GM18499 (cell line): ENCODE data around the gene FAM78B.

ENCODE experiments used
- ATAC-seq: cut with Tn5 transposase; IDR thresholded peaks from one replicate; pipeline ENCODE4 v1.9.1; 2021; ENCODE audit warnings: moderate number of reproducible peaks; ENCODE audit not compliant: insufficient read depth, unreplicated experiment

Gene FAM78B

DNA sequence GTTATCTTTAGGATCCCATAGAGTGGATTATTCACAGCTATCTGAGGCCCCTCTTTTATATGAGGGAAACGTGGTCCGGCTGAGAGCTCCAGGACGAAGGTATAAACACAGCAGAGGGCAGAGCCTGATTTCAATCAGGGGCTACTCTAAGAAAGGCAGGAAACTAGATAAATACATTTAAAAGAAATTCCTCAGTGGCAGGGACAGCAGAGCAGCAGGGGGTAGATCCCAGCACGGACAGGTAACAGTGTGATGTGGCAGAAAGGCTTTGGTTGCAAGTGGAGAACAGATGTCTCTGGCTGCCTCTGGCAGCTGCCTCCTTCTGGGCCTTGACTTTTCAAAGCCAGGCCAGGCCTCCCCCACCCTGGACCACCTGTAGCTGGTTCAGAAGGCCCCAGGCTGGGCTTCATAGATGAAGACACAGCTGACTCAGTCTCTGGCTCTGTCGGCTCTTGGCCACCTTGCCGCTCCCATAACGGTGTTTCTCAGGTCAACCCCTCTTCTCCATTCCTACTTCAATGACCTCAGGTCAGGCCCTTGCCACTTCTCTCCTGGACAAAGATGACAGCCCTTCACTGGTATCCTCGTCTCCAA is 43.8 kb downstream of the FAM78B start:
- no peak for ATAC-seq

- no peak for ATAC-seq
These were observed 45.8 kb downstream of the FAM78B start for GRCh38 chr1:166121010-166121409.

- ATAC-seq, result no peak
These were observed 46.5 kb downstream of the FAM78B start for GRCh38 chr1:166120281-166120680.

DNA sequence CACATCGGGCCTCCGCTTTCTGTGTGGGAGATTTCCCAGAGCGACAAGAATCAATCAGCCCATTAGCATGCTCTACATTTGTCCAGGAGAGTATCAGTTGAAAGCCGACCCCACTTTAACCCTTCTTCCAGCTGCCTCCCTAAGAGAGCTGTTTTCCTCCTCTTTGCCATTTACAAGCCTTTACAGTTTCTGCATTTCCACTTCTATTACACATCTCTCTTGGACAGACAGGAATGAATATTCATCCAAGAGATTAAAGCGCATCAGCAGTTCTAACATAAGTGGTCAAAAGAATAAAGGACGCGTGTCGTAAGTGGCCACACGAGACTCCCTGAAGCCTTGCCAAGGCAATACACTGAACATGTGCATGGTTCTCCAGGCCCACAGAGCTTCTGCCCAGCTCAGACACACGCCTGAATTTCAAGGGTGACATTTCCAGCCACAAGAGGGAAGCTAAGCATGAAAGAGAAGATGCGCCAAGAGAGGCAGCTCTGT is 47.3 kb downstream of the FAM78B start:
- no peak for ATAC-seq

GRCh38 chr1:166117776-166118175 is 49.0 kb downstream of the FAM78B start:
- ATAC-seq, result no peak

DNA sequence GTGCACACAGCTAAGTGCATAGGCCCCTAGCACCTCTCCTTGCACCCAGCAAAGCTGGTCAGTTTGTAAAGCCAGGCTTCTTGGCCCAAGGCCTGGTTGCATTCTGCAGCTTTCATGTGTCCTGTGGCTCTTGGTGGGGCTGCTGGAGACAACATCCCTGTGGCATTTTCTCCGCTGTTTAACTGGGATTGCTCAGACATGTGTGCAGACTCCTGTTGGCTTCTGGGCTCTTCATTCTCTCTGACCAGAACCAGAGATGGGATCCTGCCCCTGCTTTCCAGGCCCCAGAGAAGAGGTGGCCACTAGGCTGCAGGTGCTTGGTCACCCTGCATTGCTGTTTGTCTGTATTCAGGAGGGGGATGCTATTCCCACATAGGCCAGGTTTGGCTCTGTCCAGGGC is 50.8 kb downstream of the FAM78B start:
- no peak for ATAC-seq

DNA sequence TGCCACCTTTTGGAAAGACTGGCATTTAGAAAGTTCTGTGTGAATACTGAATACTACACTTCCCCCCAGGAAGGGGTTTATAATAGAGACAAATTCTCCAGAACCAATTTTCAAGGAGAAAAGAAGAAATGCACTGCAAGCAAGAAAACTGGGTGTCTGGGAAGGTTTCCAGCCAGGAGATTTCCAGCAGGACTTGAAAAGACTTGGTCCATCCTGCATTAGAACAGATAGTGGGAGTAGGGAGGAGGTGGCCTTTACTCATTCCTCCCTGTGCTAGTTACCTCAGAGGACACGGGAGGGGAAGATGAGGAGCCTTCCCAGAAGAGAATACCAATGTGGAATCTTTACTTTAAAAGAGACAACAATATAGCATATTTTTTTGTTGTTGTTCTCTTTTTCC is 52.4 kb downstream of the FAM78B start:
- no peak for ATAC-seq

GRCh38 chr1:166113630-166114029 is 53.2 kb downstream of the FAM78B start:
- no peak for ATAC-seq

GRCh38 chr1:166113031-166113430 is 53.8 kb downstream of the FAM78B start:
- ATAC-seq, result no peak

- ATAC-seq, result no peak
These were observed 54.4 kb downstream of the FAM78B start for GRCh38 chr1:166112425-166112824.

GRCh38 chr1:166111430-166111829 is 55.4 kb downstream of the FAM78B start:
- no peak for ATAC-seq

GRCh38 chr1:166090244-166090643 is 76.6 kb downstream of the FAM78B start:
- no peak for ATAC-seq

DNA sequence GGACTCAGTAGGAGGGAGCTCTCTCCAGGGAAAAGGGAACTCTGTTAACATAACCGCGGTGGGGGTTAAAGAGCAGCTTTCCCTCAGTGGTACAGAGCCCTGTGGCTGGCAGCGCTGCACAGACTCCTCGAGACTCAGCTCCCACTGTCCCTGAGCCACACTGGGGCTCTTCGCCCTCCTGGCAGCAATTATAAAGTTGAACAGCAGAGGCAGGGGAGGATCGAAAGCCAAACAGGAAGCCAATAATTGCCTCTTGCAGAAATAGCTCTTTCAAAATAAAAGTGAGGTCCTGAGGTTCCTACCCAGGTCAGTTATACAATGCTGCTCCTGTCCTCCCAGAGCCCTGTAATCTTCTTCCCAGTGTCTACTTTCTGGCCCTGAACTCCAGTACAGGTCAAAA is 77.0 kb downstream of the FAM78B start:
- ATAC-seq, result no peak

DNA sequence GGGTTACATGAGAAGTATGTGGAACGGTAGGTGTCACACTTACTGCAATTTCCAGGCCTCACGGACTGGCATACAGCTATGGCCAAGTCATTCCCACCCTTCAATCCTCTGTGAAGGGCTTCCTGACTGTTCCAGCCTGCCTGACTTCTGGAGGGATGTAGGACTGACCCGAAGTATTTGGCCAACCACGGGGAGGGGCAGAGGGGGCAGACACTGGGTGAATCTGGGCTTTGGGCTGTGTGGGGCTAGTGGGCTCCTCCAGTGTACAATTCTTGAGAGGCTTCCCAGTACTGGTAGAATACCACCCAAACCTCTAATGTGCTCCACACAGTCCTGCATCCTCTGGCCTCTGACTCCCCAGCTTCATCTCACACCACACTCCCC is 78.2 kb downstream of the FAM78B start:
- ATAC-seq, result no peak

GRCh38 chr1:166087734-166088571 is 78.8 kb downstream of the FAM78B start:
- no peak for ATAC-seq

DNA sequence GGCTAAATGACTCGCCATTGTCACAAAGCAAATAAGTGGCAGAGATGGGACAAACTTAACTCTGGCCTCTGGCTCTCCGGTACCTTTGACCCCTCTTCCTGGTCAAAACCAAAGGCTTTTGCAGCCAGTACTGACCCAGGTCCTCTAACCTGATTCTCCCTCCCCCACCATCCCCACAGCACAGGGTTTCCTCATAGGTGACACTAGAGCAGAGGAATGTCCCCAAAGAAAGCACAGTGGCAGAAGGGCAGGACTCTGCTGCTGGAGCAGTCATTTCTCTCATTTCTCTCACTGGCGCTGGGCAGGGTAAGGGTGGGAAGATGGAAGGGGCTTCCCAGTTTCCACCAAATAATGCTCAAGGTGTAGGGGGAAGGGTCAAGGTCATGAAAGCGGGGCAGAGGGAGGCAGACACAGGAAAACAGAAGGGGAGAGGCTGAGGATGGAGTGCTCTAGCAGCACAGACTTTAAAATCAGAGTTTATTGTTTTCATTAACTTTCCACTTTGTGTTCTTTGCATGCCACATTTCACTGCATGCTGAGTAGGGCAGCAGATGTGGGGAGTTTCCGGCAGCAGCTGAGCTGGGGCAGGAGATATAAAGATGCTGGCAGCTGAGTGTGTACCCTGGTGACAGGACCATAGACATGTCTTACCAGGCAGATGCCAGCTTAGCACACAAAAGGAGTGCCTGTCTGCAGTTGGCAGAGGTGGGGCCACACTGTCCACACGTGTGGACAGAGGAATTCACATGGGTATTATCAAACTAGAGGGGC is 80.5 kb downstream of the FAM78B start:
- no peak for ATAC-seq

- no peak for ATAC-seq
These were observed 82.2 kb downstream of the FAM78B start for GRCh38 chr1:166084613-166085012.

- ATAC-seq, result peak; percentile 94
These were observed 82.9 kb downstream of the FAM78B start for GRCh38 chr1:166083887-166084286.

- ATAC-seq, result no peak
These were observed 84.2 kb downstream of the FAM78B start for GRCh38 chr1:166082601-166083000.

DNA sequence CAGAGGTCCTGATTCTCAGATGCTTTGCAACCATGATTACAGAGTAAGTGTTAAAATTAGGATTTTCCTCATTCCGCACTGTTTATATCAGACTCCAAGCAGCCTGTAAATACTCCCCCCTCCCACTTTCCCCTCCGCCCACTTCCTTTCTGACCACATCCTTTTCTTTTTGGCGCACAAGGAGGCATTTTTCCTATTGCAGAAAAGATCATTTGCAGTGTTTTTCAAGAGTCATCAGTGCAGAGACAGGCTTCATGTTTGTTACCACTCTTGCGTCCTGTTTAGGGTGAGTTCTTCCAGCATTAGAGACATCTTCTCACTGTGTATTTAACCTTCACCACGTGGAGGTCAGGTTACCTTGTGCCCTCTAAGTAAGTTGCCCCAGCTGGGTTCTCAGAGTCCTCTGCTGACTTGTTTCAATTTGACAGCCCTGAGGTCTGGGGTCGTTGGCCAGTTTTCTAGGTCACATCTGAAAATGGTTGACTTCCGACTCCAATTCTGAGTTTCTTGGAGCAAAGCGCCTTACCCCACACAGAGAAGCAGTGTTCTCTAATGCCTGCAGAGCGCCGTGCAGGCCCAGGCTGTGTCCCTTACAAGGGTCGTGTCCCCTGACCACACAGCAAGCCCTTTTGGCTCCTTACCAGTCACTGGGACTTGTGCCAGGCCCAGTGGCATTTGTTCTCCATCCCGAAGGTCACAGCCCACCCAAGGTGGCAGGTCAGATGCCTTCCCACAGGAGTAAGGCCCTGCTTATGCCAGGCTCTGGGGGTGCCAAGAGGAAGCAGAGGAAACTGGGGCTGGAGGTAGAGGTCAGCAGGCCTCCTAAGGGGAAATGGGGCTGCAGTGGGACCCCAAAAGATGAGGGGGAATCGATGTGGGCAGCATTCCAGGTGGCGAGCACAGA is 85.6 kb downstream of the FAM78B start:
- ATAC-seq, result no peak
